ENCODE results near the gene AMD1. TPM values are rescaled to one million over a fixed set of nuclear protein-coding genes. Genes with fewer than 3 reads are reported as not detected.

AMD1 gene
- total and polyA plus RNA-seq, 9 of the 15 experiments (the other 6 are each of a cell fraction or from before 2014, with no cell fraction given): 60.0 to 151 (median 85.6) TPM

GRCh38 chr6:110874880-110875547 is 429 bp downstream of the AMD1 start (continued):
- TF ChIP-seq, protein P1, sequence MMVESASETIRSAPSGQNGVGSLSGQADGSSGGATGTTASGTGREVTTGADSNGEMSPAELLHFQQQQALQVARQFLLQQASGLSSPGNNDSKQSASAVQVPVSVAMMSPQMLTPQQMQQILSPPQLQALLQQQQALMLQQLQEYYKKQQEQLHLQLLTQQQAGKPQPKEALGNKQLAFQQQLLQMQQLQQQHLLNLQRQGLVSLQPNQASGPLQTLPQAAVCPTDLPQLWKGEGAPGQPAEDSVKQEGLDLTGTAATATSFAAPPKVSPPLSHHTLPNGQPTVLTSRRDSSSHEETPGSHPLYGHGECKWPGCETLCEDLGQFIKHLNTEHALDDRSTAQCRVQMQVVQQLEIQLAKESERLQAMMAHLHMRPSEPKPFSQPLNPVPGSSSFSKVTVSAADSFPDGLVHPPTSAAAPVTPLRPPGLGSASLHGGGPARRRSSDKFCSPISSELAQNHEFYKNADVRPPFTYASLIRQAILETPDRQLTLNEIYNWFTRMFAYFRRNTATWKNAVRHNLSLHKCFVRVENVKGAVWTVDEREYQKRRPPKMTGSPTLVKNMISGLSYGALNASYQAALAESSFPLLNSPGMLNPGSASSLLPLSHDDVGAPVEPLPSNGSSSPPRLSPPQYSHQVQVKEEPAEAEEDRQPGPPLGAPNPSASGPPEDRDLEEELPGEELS (CRISPR knock-in tag; IDR thresholded peaks at IDR 0.05; ENCODE audit: borderline replicate concordance): peak; percentile 55; the same call in 1 of the 2 replicates
- TF ChIP-seq TFAP4 (CRISPR knock-in tag; IDR thresholded peaks at IDR 0.05; ENCODE audit: borderline replicate concordance) (no peak), RBM14 (IDR thresholded peaks at IDR 0.05; ENCODE audit: borderline replicate concordance, insufficient read depth, low read depth, low read length) (0 out of 2 replicates have a peak, but pooled peaks have one; percentile 11), USF1 (CRISPR knock-in tag; IDR thresholded peaks at IDR 0.05) (no peak), KDM2B (CRISPR knock-in tag; IDR thresholded peaks at IDR 0.05) (no peak), ZBTB12 (CRISPR knock-in tag; IDR thresholded peaks at IDR 0.05) (no peak), ETV1 (tag; conservative IDR thresholded peaks at IDR 0.05; ENCODE audit: low read depth) (0 out of 2 replicates have a peak, but pooled peaks have one; percentile 18), MYC (IDR thresholded peaks at IDR 0.05; ENCODE audit: low read depth, low read length) (peak; percentile 66), MYC (CRISPR knock-in tag; IDR thresholded peaks at IDR 0.05; ENCODE audit: borderline replicate concordance, low read depth) (no peak), FUS (optimal IDR thresholded peaks at IDR 0.05; ENCODE audit: low read depth, low read length) (peak; percentile 49), RBM39 (optimal IDR thresholded peaks at IDR 0.05; ENCODE audit: low read depth, low read length) (no peak), CBFA2T3 (IDR thresholded peaks at IDR 0.05) (no peak), TEAD1 (CRISPR knock-in tag; IDR thresholded peaks at IDR 0.05) (0 out of 4 replicates have a peak, but pooled peaks of 1 of the 2 experiments have one; percentile 8), ATF7 (IDR thresholded peaks at IDR 0.05) (0 out of 2 replicates have a peak, but pooled peaks have one; percentile 9), GTF2E2 (tag; IDR thresholded peaks at IDR 0.05) (peak; percentile 80), MECOM (CRISPR knock-in tag; IDR thresholded peaks at IDR 0.05) (no peak), PHF8 (IDR thresholded peaks at IDR 0.05; ENCODE audit: borderline replicate concordance, low read length) (peak; percentile 22; the same call in 1 of the 2 replicates), MITF (IDR thresholded peaks at IDR 0.05) (no peak), ZNF174 (CRISPR knock-in tag; IDR thresholded peaks at IDR 0.05) (0 out of 2 replicates have a peak, but pooled peaks have one; percentile 54), RNF2 (IDR thresholded peaks at IDR 0.05) (no peak; the same call in 1 of the 2 replicates), L3MBTL2 (IDR thresholded peaks at IDR 0.05) (peak; percentile 60), ZNF347 (CRISPR knock-in tag; IDR thresholded peaks at IDR 0.05; ENCODE audit: low read depth) (no peak), LCOR (CRISPR knock-in tag; IDR thresholded peaks at IDR 0.05) (peak; percentile 50; the same call in 1 of the 2 replicates)
